Suppressor macrophage treated with lipopolysaccharide for 4 hours (primary cell): ENCODE measurements around the gene CHIA.

ENCODE experiments used
- DNase-seq: peaks from one replicate; pipeline ENCODE4 v3.0.0-alpha.2; 2020

CHIA gene

GRCh38 chr1:111369645-111370044, 79.0 kb downstream of the CHIA start:
- no peak for DNase-seq
